Keratinocyte (primary cell): ENCODE data around the gene TNFAIP8L3. TPM values are rescaled to one million over a fixed set of nuclear protein-coding genes. Genes with fewer than 3 reads are reported as not detected.

ENCODE experiments used
- DNase-seq: peaks from one replicate; pipeline ENCODE4 v3.0.0-alpha.2; 2011; ENCODE audit warnings: low read depth, missing footprints, low spot score
- FAIRE-seq: peaks from 2 replicates; lab custom pipeline; 2011; peaks lifted over from hg19 to GRCh38; lab: Jason Lieb, UNC
- H2AFZ ChIP-seq: 2 replicates; pipeline ENCODE4 v1.6.0; 2012; ENCODE audit warnings: low read length, control low read depth, inconsistent platforms; ENCODE audit not compliant: control insufficient read depth
- H3K27ac ChIP-seq: 2 replicates; pipeline ENCODE4 v1.5.1; 2011; ENCODE audit warnings: low read length; ENCODE audit not compliant: control insufficient read depth, insufficient read depth
- H3K27me3 ChIP-seq: 3 replicates; pipeline ENCODE4 v1.6.0; 2011; ENCODE audit warnings: low read length; ENCODE audit not compliant: control insufficient read depth, insufficient read depth; ENCODE audit errors: extremely low read depth
- H3K36me3 ChIP-seq, 2 experiments: 2 replicates in 1 of 2; 3 replicates in 1 of 2; pipeline ENCODE4 v1.5.1; 2011; ENCODE audit warnings: low read length in 2 of 2, mild to moderate bottlenecking in 1 of 2; ENCODE audit not compliant: control insufficient read depth in 2 of 2, insufficient read depth in 2 of 2; ENCODE audit errors: extremely low read depth in 1 of 2
- H3K4me1 ChIP-seq: 3 replicates; pipeline ENCODE4 v1.5.1; 2011; ENCODE audit warnings: low read length; ENCODE audit not compliant: control insufficient read depth, insufficient read depth; ENCODE audit errors: extremely low read depth
- H3K4me2 ChIP-seq: 3 replicates; pipeline ENCODE4 v1.6.0; 2011; ENCODE audit warnings: low read depth, low read length; ENCODE audit not compliant: control insufficient read depth, insufficient read depth; ENCODE audit errors: extremely low read depth
- H3K4me3 ChIP-seq, 3 experiments: fragments of 200-600 bp in 1 of 3; sonication (generic) in 1 of 3; 2 replicates in 2 of 3; 3 replicates in 1 of 3; pipeline ENCODE4 v1.5.1; 2011 to 2016; ENCODE audit warnings: low read length in 3 of 3, mild to moderate bottlenecking in 3 of 3, control low read depth in 2 of 3, inconsistent platforms in 1 of 3, low read depth in 1 of 3, mixed read lengths in 1 of 3, mixed run types in 1 of 3, moderate library complexity in 1 of 3; ENCODE audit not compliant: control insufficient read depth in 2 of 3, insufficient read depth in 2 of 3; ENCODE audit errors: extremely low read depth in 1 of 3
- H3K79me2 ChIP-seq: 2 replicates; pipeline ENCODE4 v1.6.0; 2012; ENCODE audit warnings: low read length; ENCODE audit not compliant: control insufficient read depth, insufficient read depth
- H3K9ac ChIP-seq: 3 replicates; pipeline ENCODE4 v1.6.0; 2011; ENCODE audit warnings: low read length; ENCODE audit not compliant: control insufficient read depth, insufficient read depth; ENCODE audit errors: extremely low read depth
- H3K9me1 ChIP-seq: 3 replicates; pipeline ENCODE4 v1.6.0; 2011; ENCODE audit warnings: low read length; ENCODE audit not compliant: control insufficient read depth, insufficient read depth; ENCODE audit errors: extremely low read depth
- H3K9me3 ChIP-seq: 2 replicates; pipeline ENCODE4 v1.5.1; 2012; ENCODE audit warnings: low read depth, low read length; ENCODE audit not compliant: control insufficient read depth
- H4K20me1 ChIP-seq: 3 replicates; pipeline ENCODE4 v1.6.0; 2011; ENCODE audit warnings: low read length; ENCODE audit not compliant: control insufficient read depth, insufficient read depth; ENCODE audit errors: extremely low read depth
- EZH2 ChIP-seq: IDR thresholded peaks from one replicate; pipeline ENCODE4 v1.6.1; 2012; ENCODE audit warnings: inconsistent platforms, mild to moderate bottlenecking, low read length, moderate library complexity
- dilution Hi-C: fragments of 300-500 bp; cut with MboI; formaldehyde crosslinking; loops from one replicate; pipeline ENCODE4 v1.7.0; 2020; ENCODE audit warnings: low sequenced_read_pairs; ENCODE audit not compliant: extremely low pct_ligation_motif_present
- polyA plus RNA-seq, 5 experiments: library from polyadenylated mRNA; depleted of rRNA in 3 of 5; stranded (reverse) in 3 of 5; stranded (forward) in 1 of 5; unstranded in 1 of 5; fragments of >200 nt; gene quantifications; 1 replicate in 1 of 5; 2 replicates in 3 of 5; 3 replicates in 1 of 5; pipeline versions ENCODE4 v1.2.1 to v1.2.3, GENCODE V29; 2011 to 2012; ENCODE audit warnings: missing spikeins in 2 of 5, low read depth in 1 of 5, low replicate concordance in 1 of 5
- TF ChIP-seq, protein P1 (sequence below), 3 experiments: IDR thresholded peaks in 1 of 3; conservative IDR thresholded peaks in 1 of 3; optimal IDR thresholded peaks in 1 of 3; 2 replicates in 2 of 3; 3 replicates in 1 of 3; pipeline versions ENCODE3 to v1.5.1; 2011; ENCODE audit warnings: low read length in 3 of 3, mild to moderate bottlenecking in 3 of 3, moderate library complexity in 2 of 3, control low read depth in 1 of 3, inconsistent platforms in 1 of 3; ENCODE audit not compliant: insufficient read depth in 2 of 3; ENCODE audit errors: extremely low read depth in 1 of 3

Gene TNFAIP8L3
- polyA plus RNA-seq, 1 donor (not counting 4 experiments of a cell fraction or from before 2014, with no cell fraction given) = 0.51 TPM

DNA sequence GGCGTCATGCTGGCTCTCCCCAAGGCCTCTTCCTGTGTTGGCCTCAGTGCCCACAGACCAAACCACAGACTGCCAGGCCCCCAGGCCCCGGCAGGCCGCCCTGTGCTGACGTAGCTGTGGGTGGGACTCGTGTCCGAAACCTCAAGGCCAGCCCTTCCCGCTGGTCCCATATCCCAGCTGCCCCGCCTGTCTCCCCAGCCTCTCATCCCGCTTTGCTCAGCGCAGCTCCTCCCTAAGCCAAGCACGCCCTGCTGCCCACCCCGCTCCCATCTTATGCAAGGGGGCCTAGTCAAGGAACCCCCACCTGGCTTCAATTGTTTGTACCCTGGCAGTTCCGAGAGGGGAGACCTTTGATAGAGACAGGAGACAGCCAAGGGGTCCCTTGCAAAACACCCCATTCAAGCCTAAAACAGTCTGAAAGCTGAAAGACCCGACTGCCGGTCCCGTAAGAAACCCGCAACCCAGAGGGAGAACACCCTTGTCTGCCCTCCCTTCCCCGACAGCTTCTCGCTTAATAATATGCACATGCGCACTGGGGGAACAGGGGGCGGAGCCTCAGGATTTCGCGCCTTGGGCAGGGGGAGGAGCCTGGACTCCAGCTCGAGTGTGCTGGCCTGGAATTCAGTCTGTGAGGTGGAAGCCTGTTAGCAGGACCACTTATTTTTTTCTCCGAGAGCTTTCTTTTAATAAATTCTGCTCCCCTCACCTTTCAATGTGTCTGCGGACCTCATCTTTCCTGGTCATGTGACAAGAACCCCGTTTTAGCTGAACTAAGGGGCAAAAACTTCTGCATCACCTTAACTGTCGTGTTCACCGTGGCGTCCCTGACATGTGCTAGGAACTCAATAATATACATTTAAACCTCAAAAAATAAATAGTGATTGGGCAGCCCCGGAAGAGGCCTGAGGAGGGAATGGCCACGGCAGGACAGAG lies 17.2 kb downstream of the TNFAIP8L3 start:
- FAIRE-seq = no peak
- Histone ChIP-seq H3K9me3 (no peaks in the 10 kb centered on the region), H3K9me1 (no peaks in the 10 kb centered on the region), H3K79me2 (no peaks in the 10 kb centered on the region), H4K20me1 (no peaks in the 10 kb centered on the region), H3K4me2 (no peak overlapping the region), H3K27ac (no peak overlapping the region), H3K4me3 (no peak overlapping the region), H3K4me1 (peaks cover 16% of the 10 kb centered on the region), H2AFZ (no peak overlapping the region), H3K9ac (no peak overlapping the region), H3K36me3 (no peaks in the 10 kb centered on the region), H3K27me3 (peaks cover 2% of the 10 kb centered on the region)
- TF ChIP-seq, protein P1, sequence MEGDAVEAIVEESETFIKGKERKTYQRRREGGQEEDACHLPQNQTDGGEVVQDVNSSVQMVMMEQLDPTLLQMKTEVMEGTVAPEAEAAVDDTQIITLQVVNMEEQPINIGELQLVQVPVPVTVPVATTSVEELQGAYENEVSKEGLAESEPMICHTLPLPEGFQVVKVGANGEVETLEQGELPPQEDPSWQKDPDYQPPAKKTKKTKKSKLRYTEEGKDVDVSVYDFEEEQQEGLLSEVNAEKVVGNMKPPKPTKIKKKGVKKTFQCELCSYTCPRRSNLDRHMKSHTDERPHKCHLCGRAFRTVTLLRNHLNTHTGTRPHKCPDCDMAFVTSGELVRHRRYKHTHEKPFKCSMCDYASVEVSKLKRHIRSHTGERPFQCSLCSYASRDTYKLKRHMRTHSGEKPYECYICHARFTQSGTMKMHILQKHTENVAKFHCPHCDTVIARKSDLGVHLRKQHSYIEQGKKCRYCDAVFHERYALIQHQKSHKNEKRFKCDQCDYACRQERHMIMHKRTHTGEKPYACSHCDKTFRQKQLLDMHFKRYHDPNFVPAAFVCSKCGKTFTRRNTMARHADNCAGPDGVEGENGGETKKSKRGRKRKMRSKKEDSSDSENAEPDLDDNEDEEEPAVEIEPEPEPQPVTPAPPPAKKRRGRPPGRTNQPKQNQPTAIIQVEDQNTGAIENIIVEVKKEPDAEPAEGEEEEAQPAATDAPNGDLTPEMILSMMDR (optimal IDR thresholded peaks at IDR 0.05 in 1 of 3, IDR thresholded peaks at IDR 0.05 in 1 of 3, conservative IDR thresholded peaks at IDR 0.05 in 1 of 3; ENCODE audit: extremely low read depth in 1 of 3, insufficient read depth in 2 of 3, low read length in 3 of 3) = no peak
- no peak for TF ChIP-seq EZH2
- dilution Hi-C loops = no loop called here
- no peak for DNase-seq

DNA sequence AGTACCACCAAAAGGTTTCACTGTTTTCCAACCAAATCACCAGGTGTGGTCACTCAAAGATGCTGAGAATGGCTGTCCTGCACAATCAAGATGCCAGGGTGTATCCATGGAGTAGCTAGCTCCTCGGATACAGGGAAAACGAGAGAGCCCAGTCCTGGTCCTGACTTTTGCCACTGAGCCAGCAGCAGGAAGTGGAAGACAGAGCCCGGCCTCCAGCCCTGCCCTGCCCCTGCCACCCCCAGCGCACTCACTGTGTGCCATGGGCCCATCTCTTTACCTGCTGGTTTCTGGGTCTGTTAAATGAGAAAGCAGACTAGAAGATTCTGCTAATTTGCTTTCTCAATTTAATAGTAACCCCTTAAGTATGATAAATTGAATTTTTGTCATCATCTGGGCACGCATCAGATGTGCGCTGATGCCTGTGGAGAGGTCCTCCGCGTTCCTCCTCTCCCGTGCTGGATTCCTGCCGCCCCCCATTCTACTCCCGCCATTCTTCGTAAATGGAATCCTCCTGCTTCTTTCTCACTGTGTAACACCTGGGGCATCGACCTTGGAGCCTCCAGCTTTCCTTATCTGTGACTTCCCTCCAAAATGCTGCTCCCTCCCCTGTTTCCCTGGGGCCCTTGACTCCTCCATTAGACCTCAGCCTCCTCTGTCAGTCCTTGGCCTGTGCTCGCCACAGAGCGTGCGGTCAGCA lies 18.0 kb downstream of the TNFAIP8L3 start:
- Histone ChIP-seq H3K4me2 (no peak overlapping the region), H3K79me2 (no peaks in the 10 kb centered on the region), H3K9ac (no peak overlapping the region), H3K4me3 (no peak overlapping the region), H2AFZ (no peak overlapping the region), H3K27me3 (peaks cover 2% of the 10 kb centered on the region), H3K9me3 (no peaks in the 10 kb centered on the region), H3K4me1 (peaks cover 16% of the 10 kb centered on the region), H4K20me1 (no peaks in the 10 kb centered on the region), H3K27ac (no peak overlapping the region), H3K36me3 (no peaks in the 10 kb centered on the region), H3K9me1 (no peaks in the 10 kb centered on the region)
- dilution Hi-C loops = no loop called here
- no peak for FAIRE-seq
- TF ChIP-seq EZH2 = no peak
- TF ChIP-seq, protein P1 (optimal IDR thresholded peaks at IDR 0.05 in 1 of 3, IDR thresholded peaks at IDR 0.05 in 1 of 3, conservative IDR thresholded peaks at IDR 0.05 in 1 of 3; ENCODE audit: extremely low read depth in 1 of 3, insufficient read depth in 2 of 3, low read length in 3 of 3) = no peak
- no peak for DNase-seq
